HG03064 (cell line): ENCODE data around the gene LAMB3.

Source experiments
- ATAC-seq: cut with Tn5 transposase; IDR thresholded peaks from one replicate; pipeline ENCODE4 v1.9.1; 2021; ENCODE audit warnings: low read depth; ENCODE audit not compliant: unreplicated experiment

The LAMB3 gene

DNA sequence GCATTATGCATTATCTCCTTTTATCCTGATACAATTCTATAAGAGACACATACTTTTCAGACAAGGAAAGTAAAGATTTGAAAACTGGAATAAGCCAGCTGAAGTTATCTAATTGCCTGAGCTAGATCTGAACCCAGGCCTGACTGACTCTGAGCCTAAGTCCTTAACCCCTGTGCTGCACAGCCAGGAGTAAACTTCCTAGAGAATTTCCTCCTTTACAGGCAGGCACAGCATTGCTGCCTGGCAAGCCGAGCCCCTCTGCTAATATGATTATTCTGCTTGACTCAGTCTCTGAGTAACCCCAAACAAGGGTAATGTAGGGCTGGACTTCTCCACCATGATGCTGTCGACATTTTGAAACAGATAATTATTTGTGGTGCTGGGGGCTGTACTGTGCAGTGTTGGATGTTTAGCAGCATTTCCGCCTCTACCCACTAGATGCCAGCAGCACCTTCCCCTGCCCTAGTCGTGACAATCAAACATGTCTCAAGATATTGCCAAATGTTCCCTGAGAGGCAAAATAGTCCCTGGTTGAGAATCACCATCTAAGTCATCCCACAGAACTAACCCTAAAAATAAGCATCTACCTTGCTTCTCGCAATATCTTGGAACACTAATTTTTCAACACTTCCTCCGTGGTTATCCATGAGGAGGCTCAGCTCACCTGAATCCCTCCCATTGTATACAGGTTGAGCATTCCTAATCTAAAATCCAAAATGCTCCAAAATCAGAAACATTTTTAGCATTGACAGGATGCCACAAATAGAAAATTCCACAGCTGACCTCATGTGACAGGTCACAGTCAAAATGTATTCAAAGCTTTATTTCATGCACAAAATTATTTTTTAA is 50.2 kb downstream of the LAMB3 start:
- no peak for ATAC-seq

DNA sequence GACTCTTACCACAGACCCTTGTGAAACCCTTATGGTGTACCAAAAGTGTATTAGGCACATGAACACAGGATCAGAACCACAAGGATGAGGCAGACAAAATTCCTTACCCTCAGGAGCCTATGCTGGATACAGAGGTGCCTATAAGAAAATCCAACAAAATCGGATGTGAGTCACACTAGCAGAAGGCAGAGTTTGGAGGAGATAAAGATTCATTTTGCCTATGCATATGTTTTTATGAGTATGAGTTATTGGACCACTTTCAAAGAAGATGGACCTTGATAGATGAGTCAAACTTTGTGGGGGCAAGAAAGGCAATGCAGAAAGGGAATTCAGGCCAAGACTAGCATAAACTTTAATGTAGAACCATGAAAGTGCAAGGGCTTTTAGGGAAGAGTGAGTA is 51.7 kb downstream of the LAMB3 start:
- ATAC-seq = no peak

DNA sequence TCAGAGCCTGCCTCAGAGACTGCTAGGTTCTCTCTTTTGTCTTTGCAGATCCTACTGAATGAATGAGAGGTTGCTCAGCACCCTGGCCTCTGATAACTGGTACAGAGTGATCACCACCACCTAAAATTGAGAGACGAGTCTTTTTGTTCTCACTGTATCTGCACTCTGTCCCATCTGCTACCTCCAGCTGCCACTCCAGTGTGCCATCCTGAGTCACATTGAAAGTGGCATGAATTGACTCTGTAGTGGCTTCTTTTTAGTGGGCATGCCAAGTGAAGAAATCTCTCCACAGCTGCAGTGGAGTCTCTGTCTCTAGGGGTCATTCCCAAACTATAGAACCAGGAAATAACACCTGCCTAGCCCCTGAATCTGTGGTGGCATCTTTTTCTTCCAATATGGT is 54.0 kb downstream of the LAMB3 start:
- no peak for ATAC-seq

DNA sequence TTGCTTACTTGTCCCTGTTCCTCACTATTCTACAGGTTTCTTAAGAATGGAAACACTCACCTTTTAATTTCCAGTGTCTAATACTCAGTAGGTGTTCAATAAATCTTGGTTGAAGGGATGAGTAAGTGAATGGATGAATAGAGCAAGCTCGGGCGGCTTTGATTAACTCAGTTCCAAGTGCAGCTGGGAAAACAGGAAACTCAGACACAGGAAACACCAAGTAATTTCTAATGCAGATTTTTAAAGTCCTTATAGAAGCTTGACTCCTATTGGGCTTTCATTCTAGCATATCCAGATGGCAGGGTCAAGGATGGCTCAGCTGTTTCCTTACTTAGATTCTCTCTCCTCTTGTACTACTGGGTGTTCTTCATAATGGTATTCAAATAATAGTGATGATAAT is 54.7 kb downstream of the LAMB3 start:
- no peak for ATAC-seq

DNA sequence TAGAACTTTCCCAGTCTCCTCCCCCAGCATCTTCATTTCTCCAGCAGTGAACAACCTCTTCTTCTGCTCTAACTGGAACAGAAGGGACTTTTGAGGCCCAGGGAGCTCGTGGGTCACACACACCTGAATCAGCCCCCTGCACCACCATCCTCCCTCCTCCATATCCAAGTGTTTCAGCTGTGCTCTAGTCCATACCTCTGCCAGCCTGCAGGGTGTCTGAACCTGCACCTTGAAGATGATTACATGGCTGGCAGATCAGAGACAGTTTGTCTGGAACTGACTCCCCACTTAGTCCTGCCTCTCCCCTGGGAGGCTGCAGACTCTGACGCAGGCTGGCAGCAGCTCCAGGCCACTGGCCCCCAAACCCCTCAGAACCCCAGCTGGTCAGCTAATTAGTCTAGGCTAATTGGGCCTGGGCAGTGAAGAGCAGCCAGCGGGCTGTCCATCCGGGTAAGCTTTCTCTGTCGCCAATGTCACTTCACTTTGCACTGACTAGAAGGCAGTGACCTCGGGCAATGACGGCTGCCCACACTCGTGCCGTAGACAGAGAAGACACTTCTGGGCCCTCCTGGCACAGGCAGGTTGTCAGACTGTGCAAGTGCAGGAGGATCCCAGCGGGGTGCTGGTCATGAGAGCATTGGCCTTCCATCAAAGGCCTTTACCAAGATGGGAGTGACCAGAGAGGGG is 56.5 kb downstream of the LAMB3 start:
- ATAC-seq = no peak

DNA sequence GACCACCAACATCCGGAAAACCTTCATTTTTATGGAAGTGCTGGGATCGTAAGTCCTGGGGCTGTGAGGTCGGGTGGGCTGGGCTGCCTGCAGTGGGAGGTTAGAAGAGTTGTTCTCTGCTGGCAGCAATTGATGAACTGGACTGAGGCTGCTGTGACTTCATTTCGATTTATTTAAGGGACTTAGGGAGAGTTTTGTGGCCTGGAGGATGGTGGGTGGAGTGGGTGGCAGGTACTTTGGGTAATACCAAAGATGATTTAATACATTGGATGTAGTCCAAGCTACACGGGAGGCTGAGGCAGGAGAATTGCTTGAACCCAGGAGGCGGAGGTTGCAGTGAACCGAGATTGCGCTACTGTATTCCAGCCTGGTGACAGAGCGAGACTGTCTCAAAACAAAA is 57.2 kb downstream of the LAMB3 start:
- ATAC-seq = no peak

DNA sequence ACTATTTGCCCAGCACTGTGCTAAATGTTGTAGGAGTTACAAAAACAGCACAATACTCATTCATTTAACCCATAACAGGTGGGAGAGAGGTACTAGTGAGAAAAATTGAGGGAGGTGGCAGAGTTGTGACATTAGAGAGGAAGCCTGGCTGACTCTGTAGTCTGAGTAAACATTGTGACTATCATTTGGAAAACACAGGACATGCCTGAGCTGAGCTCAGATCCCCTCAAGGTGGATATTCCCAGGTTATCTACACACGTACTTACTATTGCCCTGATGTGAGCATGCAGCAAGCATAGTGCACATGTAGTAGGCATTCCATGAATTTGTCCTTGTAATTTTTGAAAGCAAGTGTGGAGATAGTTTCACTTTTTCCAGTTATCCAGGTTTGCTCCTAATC is 57.8 kb downstream of the LAMB3 start:
- no peak for ATAC-seq

DNA sequence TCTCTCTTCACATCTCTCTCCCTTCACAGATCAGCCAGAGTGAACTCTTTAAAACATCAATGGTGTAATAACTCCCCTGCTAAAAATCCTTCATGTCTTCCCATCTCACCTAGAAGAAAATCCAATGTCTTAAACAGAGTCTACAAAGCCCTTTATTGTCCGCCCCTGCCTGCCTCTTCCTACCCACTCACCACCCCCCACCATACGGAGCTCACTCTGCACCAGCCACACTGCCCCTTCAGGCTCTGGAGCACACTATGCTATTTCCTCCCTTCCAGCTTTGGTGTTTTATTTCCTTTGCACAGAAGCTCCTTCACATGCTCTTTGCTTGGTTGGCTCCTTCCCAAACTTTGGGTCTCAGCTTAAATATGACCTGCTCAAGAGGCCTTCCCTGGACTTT is 58.5 kb downstream of the LAMB3 start:
- no peak for ATAC-seq

DNA sequence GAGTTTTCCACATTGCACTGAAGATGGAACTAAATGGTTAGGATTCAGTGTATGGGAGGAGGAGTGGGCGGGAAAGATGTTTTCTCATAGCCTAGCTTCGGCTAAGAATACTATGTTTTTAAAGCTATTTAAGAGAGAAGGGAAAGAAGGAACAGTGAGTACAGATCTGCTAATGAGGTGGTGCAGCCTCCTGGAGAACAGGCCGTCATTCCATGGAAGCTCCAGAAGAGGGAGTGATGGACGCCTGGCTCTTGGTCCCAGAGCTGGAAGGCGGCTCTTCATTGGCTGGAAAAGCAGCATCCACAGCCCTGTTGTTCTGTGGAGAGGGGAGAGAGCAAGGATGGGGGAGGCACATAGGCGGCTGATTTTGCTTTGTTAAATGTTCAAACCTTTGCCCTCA is 61.8 kb downstream of the LAMB3 start:
- no peak for ATAC-seq

DNA sequence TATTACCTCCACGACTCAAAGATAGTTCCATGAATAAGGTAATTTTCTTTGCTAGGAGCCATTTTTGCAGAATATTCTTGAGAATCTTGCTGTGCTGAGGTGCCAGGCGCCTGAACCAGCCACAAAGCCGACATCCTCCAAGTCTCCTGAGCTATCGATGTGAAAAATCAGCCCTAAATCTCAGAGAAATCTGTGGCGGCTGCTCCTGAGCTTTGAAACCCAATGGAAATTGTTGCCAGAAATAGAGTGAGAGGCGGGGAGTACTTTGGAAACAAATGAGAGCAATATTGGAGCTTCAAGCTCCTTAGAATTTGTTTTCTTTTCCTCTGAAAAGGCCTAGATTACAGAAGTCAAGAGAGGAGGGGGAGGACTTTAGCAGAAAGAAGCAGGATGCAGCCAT is 62.4 kb downstream of the LAMB3 start:
- ATAC-seq = no peak

DNA sequence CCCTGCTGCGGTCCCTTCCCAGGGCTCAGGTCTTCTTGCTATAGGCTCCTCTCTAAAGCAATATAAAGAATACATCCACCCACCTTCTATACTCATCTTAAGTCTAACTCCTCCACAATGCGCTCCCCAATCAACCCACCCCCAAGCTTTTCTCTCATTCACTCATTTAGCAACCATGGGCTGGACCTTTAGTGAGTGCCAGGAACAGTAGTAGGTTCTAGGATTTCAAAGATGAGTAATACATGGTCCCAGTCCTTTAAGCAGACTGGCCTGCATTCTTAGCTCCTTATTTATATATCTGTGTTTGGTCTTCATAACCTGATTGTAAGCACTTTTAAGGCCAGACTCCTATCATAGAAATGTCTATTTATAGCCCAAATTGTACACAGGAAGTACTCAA is 62.8 kb downstream of the LAMB3 start:
- no peak for ATAC-seq

DNA sequence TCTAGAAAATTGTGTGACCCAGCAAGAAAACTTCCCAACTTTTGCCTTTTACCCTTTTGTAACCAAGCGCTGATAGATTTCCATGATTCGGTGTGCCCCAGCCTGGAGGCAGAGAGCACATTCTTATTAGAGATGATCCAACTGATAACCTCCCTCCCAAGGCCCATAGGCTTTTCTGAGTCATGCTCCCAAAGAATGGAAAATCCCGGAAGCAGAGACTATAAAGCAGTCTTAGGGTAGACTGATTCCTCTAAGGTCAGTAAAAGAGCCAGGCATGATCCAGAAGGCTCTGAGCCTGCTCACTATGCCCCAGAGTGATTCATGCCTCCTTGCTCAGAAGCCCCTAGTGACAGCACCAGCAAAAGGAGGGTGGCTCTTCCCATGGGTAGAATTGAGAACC is 64.4 kb downstream of the LAMB3 start:
- no peak for ATAC-seq

DNA sequence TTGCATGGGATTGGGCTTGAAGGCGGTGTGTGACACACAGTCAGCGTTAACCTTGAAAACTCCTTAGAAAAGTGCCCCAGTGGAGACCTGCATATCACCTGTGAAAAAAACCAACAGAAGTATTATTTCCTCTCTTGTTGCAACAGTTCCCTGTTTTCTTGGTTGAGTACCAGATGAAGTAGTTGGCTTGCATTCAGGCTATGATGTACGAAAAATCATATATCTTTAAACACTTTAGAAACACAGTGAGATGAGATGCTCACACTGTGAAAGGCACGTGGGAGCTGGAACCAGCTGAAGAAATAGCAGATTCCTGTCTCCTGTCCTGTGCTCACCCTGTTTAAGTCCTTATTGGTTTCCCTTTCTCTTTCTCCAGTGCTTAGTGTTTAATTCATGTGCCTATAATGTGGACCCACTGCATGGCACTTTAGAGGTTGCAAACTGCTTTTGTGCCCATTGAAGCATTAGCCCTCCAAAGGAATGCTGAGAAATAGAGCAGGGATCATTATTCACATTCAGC is 65.9 kb downstream of the LAMB3 start:
- no peak for ATAC-seq

DNA sequence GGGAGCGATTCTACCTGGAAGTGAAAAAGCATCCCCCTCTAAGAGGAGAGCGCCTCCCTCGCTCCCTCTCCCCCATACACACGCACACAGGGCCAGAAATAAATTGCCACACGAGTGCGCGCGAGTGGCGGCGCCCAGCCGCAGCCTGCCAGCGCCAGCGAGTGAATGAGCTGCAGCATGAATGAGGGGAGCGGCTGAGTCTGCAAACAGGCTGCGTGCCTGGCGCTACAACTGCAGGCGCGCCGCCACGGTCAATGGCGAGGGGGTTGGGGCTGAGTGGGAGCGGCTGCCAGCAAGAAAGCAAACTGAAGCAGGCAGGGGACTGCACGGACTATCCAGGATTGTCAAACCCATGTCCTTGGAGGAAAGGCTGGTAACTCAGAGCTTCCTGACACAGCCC is 66.6 kb downstream of the LAMB3 start:
- no peak for ATAC-seq

DNA sequence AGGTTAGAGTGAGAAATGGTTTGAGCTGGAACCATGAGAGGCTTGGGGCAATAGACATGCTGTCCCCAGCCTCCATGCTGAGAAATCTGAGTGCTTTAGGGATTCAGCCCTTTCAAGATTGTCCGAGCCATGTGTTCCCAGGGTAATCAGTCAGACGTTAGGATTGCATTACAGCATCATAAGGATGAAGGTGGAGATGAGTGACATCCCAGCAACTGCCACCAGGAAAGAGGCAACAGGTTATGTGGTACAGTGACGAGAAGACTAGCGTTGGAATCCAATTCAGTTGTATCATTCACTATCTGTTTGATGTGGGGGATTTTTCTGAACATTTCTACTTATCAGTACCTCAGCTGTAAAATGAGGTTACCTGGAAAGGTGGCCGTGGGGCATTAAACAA is 67.0 kb downstream of the LAMB3 start:
- no peak for ATAC-seq

DNA sequence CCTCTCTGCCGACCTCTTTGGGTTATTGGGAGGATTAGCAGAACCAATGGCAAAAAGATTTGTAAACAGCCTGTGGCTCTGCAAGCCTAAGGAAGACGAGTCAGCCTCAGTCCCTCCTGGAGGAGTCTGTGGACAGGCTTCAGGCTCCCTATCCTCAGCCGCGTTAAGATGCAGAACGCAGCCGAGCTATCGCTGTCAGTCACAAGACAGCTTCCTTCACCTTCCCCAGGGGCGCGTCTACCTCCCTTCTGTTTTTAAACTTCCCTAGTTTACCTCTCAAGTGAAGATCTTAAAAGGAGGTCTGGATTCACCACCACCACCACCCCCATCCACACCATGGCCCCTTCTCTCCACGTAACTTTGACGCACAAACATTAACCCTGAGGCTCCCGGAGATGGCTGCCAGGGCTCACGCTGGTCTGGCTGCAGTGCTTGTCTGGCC is 68.0 kb downstream of the LAMB3 start:
- ATAC-seq = no peak

DNA sequence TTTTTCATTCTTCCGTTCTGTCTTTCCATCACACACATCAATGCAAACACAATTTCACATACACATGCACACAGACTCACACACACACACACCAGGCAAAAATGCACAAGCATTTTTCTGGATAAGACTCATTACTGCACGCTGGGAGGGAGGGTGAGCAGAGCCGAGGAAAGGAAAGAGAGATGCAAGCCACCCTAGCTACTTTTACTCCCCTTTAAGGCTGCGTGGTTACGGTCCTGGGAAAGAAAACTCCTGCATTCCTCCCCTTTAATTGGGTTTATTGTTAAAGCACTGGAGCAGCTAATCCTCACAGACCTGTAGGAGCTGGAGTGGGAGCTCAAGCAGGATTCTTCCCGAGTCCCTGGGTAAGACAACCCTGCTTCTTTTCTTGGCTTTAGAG is 68.8 kb downstream of the LAMB3 start, which contains the start of gene CAMK1G:
TSS of gene CAMK1G (plus strand) at position 307 of the 400 bp plus-strand sequence. CDS start 11,270 bp downstream, outside the sequence.
- no peak for ATAC-seq

DNA sequence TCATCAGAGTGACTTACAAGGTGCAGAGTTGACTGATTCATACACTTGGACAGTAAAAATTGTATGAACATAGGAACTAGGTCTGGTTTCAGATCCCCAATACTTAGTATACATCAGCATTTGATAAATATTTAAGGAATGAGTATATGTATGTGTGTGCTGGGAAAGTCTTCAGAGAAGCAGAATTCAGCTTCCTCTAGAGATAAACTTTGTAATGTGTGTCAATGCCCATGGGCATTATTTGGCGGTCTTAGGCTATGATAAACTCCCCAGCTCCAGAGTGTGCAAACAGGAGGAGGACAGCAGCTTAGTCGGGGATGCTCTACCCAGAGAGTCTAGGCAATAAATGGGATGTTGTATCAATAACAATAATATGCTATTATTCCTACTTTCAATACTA is 71.6 kb downstream of the LAMB3 start:
- ATAC-seq = no peak

DNA sequence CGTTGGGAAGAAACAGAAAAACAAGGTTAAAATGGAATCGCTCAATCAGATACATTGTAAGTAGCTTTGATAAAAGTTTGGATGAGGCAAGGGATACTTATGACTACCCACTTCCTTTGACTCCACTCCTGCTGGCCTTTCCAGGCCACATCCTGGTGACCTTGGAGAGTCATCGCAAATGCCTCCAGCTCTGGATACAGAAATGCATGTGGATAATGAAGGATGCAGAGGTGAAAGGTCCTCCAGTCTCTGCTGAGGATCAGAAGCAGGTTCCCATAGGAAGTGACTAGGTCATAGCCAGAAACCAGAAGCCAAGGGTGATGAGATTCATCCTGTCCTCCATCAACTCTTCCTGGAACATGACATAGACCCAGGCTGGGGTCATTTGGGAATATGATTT is 74.9 kb downstream of the LAMB3 start:
- no peak for ATAC-seq

DNA sequence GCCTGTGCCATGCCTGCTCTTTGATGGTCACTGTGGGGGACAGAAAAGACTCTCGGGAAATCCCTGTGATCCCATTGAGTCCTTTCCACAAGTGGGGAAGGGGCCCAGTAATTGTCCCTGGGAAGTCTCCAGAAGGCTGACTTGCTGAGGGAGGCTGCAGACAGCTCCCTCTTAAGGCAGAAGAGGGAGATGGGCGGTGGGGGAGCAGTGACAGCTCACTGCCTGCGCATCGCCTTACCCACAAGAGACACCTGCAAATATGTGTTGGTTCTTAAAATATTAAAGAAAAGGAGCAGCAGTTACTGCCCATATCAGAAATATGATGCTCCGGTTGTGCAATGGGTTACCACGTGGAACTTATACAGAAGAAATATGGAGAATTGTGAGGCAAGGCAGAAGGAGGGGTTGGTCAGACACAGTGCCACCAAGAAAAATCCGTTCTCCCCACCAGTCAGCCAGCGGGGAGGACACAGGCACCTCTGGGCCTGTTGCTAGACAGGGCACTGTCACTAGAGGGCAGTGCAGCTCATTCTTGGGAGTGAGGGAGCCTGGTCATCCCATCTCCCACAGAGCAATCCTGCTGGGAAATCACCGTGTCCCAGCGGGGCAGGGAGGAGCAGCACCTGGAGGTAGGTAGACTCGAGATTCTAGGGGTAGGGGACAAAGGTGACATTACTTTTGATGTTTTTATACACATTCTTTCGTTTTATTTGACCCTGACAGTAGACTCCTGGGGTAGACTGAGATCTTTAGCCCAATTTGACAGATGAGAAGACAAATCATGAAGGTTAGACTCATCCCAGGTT is 75.6 kb downstream of the LAMB3 start:
- peak; percentile 77 for ATAC-seq

DNA sequence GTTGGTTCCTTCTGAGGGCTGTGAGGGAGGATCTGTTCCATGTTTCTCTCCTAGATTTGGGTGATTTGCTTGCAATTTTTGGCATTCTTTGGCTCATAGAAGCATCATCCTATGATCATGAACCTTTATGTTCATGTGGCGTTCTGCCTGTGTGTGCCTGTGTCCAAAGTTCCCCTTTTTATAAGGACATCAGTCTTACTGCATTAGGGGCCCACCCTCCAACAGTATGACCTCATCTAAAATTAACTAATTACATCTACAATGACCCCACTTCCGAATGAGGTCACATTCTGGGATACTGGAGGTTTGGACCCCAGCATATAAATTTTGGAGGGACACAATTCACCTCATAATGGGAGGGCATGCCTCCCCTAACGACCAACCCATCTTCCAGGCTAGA is 81.5 kb downstream of the LAMB3 start:
- ATAC-seq = no peak
